Neural cell (in vitro differentiated cells): ENCODE measurements around the gene F5. TPM values are rescaled to one million over a fixed set of nuclear protein-coding genes. Genes with fewer than 3 reads are reported as not detected.

ENCODE experiments used
- H2AFZ ChIP-seq: fragments of 200-600, 300-800 bp; sonication (generic), shearing (Covaris generic); 2 replicates; pipeline ENCODE4 v1.6.0; 2014; ENCODE audit warnings: low read depth, mild to moderate bottlenecking, antibody characterized with exemption, low read length, moderate library complexity
- H3F3A ChIP-seq: fragments of 200-600 bp; shearing (Covaris generic); 2 replicates; pipeline ENCODE4 v1.6.1; 2016; ENCODE audit warnings: mild to moderate bottlenecking, moderate library complexity, mixed read lengths, antibody characterized with exemption, low read length; ENCODE audit not compliant: insufficient read depth, poor library complexity, severe bottlenecking
- H3K27ac ChIP-seq: fragments of 200-600, 300-800 bp; sonication (generic), shearing (Covaris generic); 2 replicates; pipeline ENCODE4 v1.5.1; 2014; ENCODE audit warnings: mild to moderate bottlenecking, low read length, moderate library complexity
- H3K27me3 ChIP-seq: fragments of 300-800, 200-600 bp; sonication (generic), shearing (Covaris generic); 2 replicates; pipeline ENCODE4 v1.6.0; 2014; ENCODE audit warnings: mild to moderate bottlenecking, low read depth, low read length, moderate library complexity; ENCODE audit not compliant: insufficient read depth
- H3K36me3 ChIP-seq: fragments of 300-800, 200-600 bp; sonication (generic), shearing (Covaris generic); 2 replicates; pipeline ENCODE4 v1.5.1; 2014; ENCODE audit warnings: mild to moderate bottlenecking, antibody characterized with exemption, low read length, moderate library complexity; ENCODE audit not compliant: insufficient read depth
- H3K4me2 ChIP-seq: fragments of 300-800, 200-600 bp; sonication (generic), shearing (Covaris generic); 2 replicates; pipeline ENCODE4 v1.6.0; 2014; ENCODE audit warnings: mild to moderate bottlenecking, low read length
- H3K4me3 ChIP-seq: fragments of 300-800, 200-600 bp; sonication (generic), shearing (Covaris generic); 2 replicates; pipeline ENCODE4 v1.5.1; 2014; ENCODE audit warnings: mild to moderate bottlenecking, low read length, moderate library complexity
- H3K79me2 ChIP-seq: fragments of 200-600 bp; shearing (Covaris generic); replicated peaks from 2 replicates; pipeline ENCODE4 v1.6.0; 2014; ENCODE audit warnings: mild to moderate bottlenecking, low read length, moderate library complexity; ENCODE audit not compliant: insufficient read depth
- H3K9ac ChIP-seq: fragments of 300-800, 200-600 bp; sonication (generic), shearing (Covaris generic); 2 replicates; pipeline ENCODE4 v1.6.1; 2016; ENCODE audit warnings: mild to moderate bottlenecking, low read length, mixed read lengths
- H3K9me2 ChIP-seq: fragments of 200-600 bp; shearing (Covaris generic); 2 replicates; pipeline ENCODE4 v1.6.1; 2016; ENCODE audit warnings: mild to moderate bottlenecking, low read length, mixed read lengths; ENCODE audit not compliant: insufficient read depth
- H3K9me3 ChIP-seq: fragments of 200-600, 300-800 bp; sonication (generic), shearing (Covaris generic); 2 replicates; pipeline ENCODE4 v1.6.1; 2016; ENCODE audit warnings: mild to moderate bottlenecking, mixed run types, low read length, moderate library complexity, mixed read lengths
- H4K20me1 ChIP-seq: fragments of 200-600 bp; shearing (Covaris generic); 2 replicates; pipeline ENCODE4 v1.6.1; 2016; ENCODE audit warnings: mild to moderate bottlenecking, mixed run types; ENCODE audit not compliant: insufficient read depth
- CTCF ChIP-seq: fragments of 450-650 bp; IDR thresholded peaks from 2 replicates; pipeline ENCODE4 v1.5.1; 2014; ENCODE audit warnings: antibody characterized with exemption, mild to moderate bottlenecking, moderate library complexity; ENCODE audit not compliant: poor library complexity, severe bottlenecking
- EP300 ChIP-seq: fragments of 450-650 bp; conservative IDR thresholded peaks from 2 replicates; pipeline ENCODE4 v1.6.1; 2014; ENCODE audit warnings: antibody characterized with exemption, mild to moderate bottlenecking, moderate library complexity; ENCODE audit not compliant: poor library complexity, severe bottlenecking
- EZH2 ChIP-seq: fragments of 200-600, 300-800 bp; shearing (Covaris generic), sonication (generic); IDR thresholded peaks from 2 replicates; pipeline ENCODE4 v1.6.1; 2014; ENCODE audit warnings: antibody characterized with exemption, low read length, borderline replicate concordance, mild to moderate bottlenecking; ENCODE audit not compliant: insufficient read depth, poor library complexity, severe bottlenecking
- MXI1 ChIP-seq: fragments of 450-650 bp; conservative IDR thresholded peaks from 2 replicates; pipeline ENCODE4 v1.6.1; 2014; ENCODE audit warnings: antibody characterized with exemption, mild to moderate bottlenecking; ENCODE audit not compliant: poor library complexity, severe bottlenecking
- POLR2AphosphoS5 ChIP-seq: IDR thresholded peaks from 2 replicates; pipeline ENCODE4 v1.6.1; 2012
- RAD21 ChIP-seq: fragments of 450-650 bp; conservative IDR thresholded peaks from 2 replicates; pipeline ENCODE4 v1.6.1; 2014; ENCODE audit warnings: antibody characterized with exemption, mild to moderate bottlenecking, moderate library complexity
- REST ChIP-seq: IDR thresholded peaks from 2 replicates; pipeline ENCODE4 v1.6.1; 2012; ENCODE audit warnings: borderline replicate concordance
- SMC3 ChIP-seq: fragments of 450-650 bp; conservative IDR thresholded peaks from 2 replicates; pipeline ENCODE4 v1.6.1; 2014; ENCODE audit warnings: antibody characterized with exemption, mild to moderate bottlenecking, moderate library complexity; ENCODE audit not compliant: poor library complexity
- TAF1 ChIP-seq: IDR thresholded peaks from 2 replicates; pipeline ENCODE4 v1.6.1; 2012; ENCODE audit warnings: low read depth
- polyA plus RNA-seq: library from polyadenylated mRNA; depleted of rRNA; stranded (reverse); fragments of >200 nt; gene quantifications from 2 replicates; pipeline ENCODE4 v1.2.3, GENCODE V29; 2014

F5 gene
- polyA plus RNA-seq, 1 donor from 2014 or later: not detected

GRCh38 chr1:169588112-169588511, 1.8 kb upstream of the F5 start:
- Histone ChIP-seq H3K36me3 (no peaks in the 10 kb centered on the region), H2AFZ (no peak overlapping the region), H3K4me2 (no peak overlapping the region), H3F3A (no peaks in the 10 kb centered on the region), H3K27me3 (no peaks in the 10 kb centered on the region), H3K9me3 (no peaks in the 10 kb centered on the region), H3K4me3 (no peak overlapping the region), H3K9ac (no peak overlapping the region), H3K27ac (no peak overlapping the region), H4K20me1 (no peaks in the 10 kb centered on the region), H3K79me2 (no peaks in the 10 kb centered on the region), H3K9me2 (no peaks in the 10 kb centered on the region)
- no peak for TF ChIP-seq REST
- TF ChIP-seq EZH2: no peak
- no peak for TF ChIP-seq TAF1
- TF ChIP-seq EP300: no peak
- TF ChIP-seq POLR2AphosphoS5: no peak
- TF ChIP-seq SMC3: no peak
- no peak for TF ChIP-seq MXI1
- no peak for TF ChIP-seq CTCF
- no peak for TF ChIP-seq RAD21

- Histone ChIP-seq H3K9ac (no peak overlapping the region), H3K9me2 (no peaks in the 10 kb centered on the region), H3K36me3 (no peaks in the 10 kb centered on the region), H3K79me2 (no peaks in the 10 kb centered on the region), H3K4me3 (peak overlapping the region; percentile 50), H4K20me1 (no peaks in the 10 kb centered on the region), H3K9me3 (no peaks in the 10 kb centered on the region), H3K4me2 (no peak overlapping the region), H3K27ac (no peak overlapping the region), H3F3A (no peaks in the 10 kb centered on the region), H3K27me3 (no peaks in the 10 kb centered on the region), H2AFZ (no peak overlapping the region)
- TF ChIP-seq RAD21: no peak
- TF ChIP-seq REST: no peak
- no peak for TF ChIP-seq SMC3
- no peak for TF ChIP-seq EP300
- no peak for TF ChIP-seq TAF1
- TF ChIP-seq POLR2AphosphoS5: no peak
- no peak for TF ChIP-seq MXI1
- TF ChIP-seq CTCF: no peak
These were observed 250 bp downstream of the F5 start for GRCh38 chr1:169586067-169586394.
